ENCODE results near the gene NIP7. TPM values are rescaled to one million over a fixed set of nuclear protein-coding genes. Genes with fewer than 3 reads are reported as not detected.
A peak's percentile ranks its signal among the peaks of the same experiment; 100 is the strongest.

Gene NIP7
- total RNA-seq, 1 donor from 2014 or later = 42.4 TPM

GRCh38 chr16:69330286-69331109 is 9.1 kb upstream of the NIP7 start, which contains the start of gene PDF:
PDF (minus strand) TSS chr16:69330588; CDS start chr16:69330570, 18 bp downstream.
- H3K4me1 Mint-ChIP-seq = peaks cover 38% of the 10 kb centered on the region
- no peaks in the 10 kb centered on the region for H3K27me3 Mint-ChIP-seq
- DNase-seq (peak; percentile 85), ATAC-seq (ENCODE audit: low read depth) (peak; percentile 96)
- ChIA-PET POLR2A (interaction anchor here (0.5 to 3.2 kb wide), 9 partner anchors 9 to 939 kb away, joined by 3 to 35 read pairs (median 3); partner anchors contain the start of genes COG8, NIP7, NOB1 and VPS4A), CTCF (interaction anchor here (1.1 to 1.8 kb wide), 3 partner anchors 8 to 20 kb away, joined by 3 to 6 read pairs (median 5); partner anchors contain the start of gene COG8)
- H3K9me3 Mint-ChIP-seq = no peaks in the 10 kb centered on the region
- peaks cover 64% of the 10 kb centered on the region for H3K36me3 Mint-ChIP-seq (ENCODE audit: low read depth)
- intact Hi-C loops (cut with micrococcal nuclease) = loop anchor here (1.0 kb wide), 4 partner anchors 9 to 198 kb away; partner anchors contain the start of genes CHTF8, COG8, NIP7 and UTP4
- peak within 1 kb of the TSS; percentile 71 for H3K27ac Mint-ChIP-seq
- H3K4me3 Mint-ChIP-seq = peak within 1 kb of the TSS; percentile 84
- no peak for TF ChIP-seq CTCF (IDR thresholded peaks at IDR 0.05)

GRCh38 chr16:69334696-69335095 is 4.9 kb upstream of the NIP7 start:
- Mint-ChIP-seq H3K9me3 (no peaks in the 10 kb centered on the region), H3K27me3 (no peaks in the 10 kb centered on the region), H3K4me1 (peaks cover 25% of the 10 kb centered on the region), H3K4me3 (no peak overlapping the region), H3K27ac (no peak overlapping the region), H3K36me3 (ENCODE audit: low read depth) (peaks cover 56% of the 10 kb centered on the region)
- no peak for TF ChIP-seq CTCF (IDR thresholded peaks at IDR 0.05)
- ATAC-seq (ENCODE audit: low read depth) (no peak), DNase-seq (no peak)
- intact Hi-C loops (cut with micrococcal nuclease) = no loop called here
- CTCF ChIA-PET = no interaction called here
- POLR2A ChIA-PET = no interaction called here

GRCh38 chr16:69338557-69339288 is 849 bp upstream of the NIP7 start:
- no peak for ATAC-seq (ENCODE audit: low read depth)
- Mint-ChIP-seq H3K27me3 (no peaks in the 10 kb centered on the region), H3K4me1 (peaks cover 41% of the 10 kb centered on the region), H3K36me3 (ENCODE audit: low read depth) (peaks cover 64% of the 10 kb centered on the region), H3K4me3 (peak overlapping the region; percentile 100), H3K27ac (peak overlapping the region; percentile 99), H3K9me3 (no peaks in the 10 kb centered on the region)
- no peak for TF ChIP-seq CTCF (IDR thresholded peaks at IDR 0.05)
- POLR2A ChIA-PET = interaction anchor here (0.6 to 2.8 kb wide), 7 partner anchors 9 to 230 kb away, joined by 3 to 35 read pairs (median 3); partner anchors contain the start of genes CYB5B, PDF and TERF2
- intact Hi-C loops (cut with micrococcal nuclease) = loop anchor here (1.0 to 2.0 kb wide), 7 partner anchors 8 to 417 kb away; partner anchors contain the start of genes CHTF8, CYB5B, PDF and TERF2
- CTCF ChIA-PET = interaction anchor here (1.1 to 1.7 kb wide), 2 partner anchors 9 to 26 kb away, joined by 5 to 6 read pairs; partner anchors contain the start of gene PDF
- no peak for DNase-seq

- CTCF ChIA-PET = no interaction called here
- intact Hi-C loops (cut with micrococcal nuclease) = no loop called here
- POLR2A ChIA-PET = interaction anchor here (0.5 to 2.8 kb wide), 10 partner anchors 10 to 1850 kb away, joined by 3 to 35 read pairs (median 4); partner anchors contain the start of genes NOB1, PDF and VPS4A
- H3K4me1 Mint-ChIP-seq = peaks cover 41% of the 10 kb centered on the region
- H3K27me3 Mint-ChIP-seq = no peaks in the 10 kb centered on the region
- DNase-seq (no peak), ATAC-seq (ENCODE audit: low read depth) (no peak)
- H3K36me3 Mint-ChIP-seq (ENCODE audit: low read depth) = peaks cover 54% of the 10 kb centered on the region
- no peaks in the 10 kb centered on the region for H3K9me3 Mint-ChIP-seq
- peak overlapping the region; percentile 99 for H3K27ac Mint-ChIP-seq
- no peak for TF ChIP-seq CTCF (IDR thresholded peaks at IDR 0.05)
- H3K4me3 Mint-ChIP-seq = peak overlapping the region; percentile 100
Measured at GRCh38 chr16:69340095-69340644, 598 bp downstream of the NIP7 start.
